GM23338 (cell line): ENCODE measurements around the gene SON. TPM values are rescaled to one million over a fixed set of nuclear protein-coding genes. Genes with fewer than 3 reads are reported as not detected.

Experiments used
- ATAC-seq: fragments of 200-7000 bp; cut with Tn5 transposase; 3 replicates; pipeline ENCODE4 v1.9.1; 2020
- DNase-seq: peaks from one replicate; pipeline ENCODE4 v3.0.0-alpha.2; 2015; ENCODE audit warnings: low spot score
- H2AFZ ChIP-seq: fragments of 200-600 bp; sonication (generic); 2 replicates; pipeline ENCODE4 v1.8.0; 2016; ENCODE audit warnings: antibody characterized with exemption, mild to moderate bottlenecking, moderate library complexity
- H3F3A ChIP-seq: fragments of 200-600 bp; sonication (generic); replicated peaks from 2 replicates; pipeline ENCODE4 v1.8.0; 2017; ENCODE audit warnings: antibody characterized with exemption, mixed run types, low read depth
- H3K27ac ChIP-seq: fragments of 200-600 bp; sonication (generic); 2 replicates; pipeline ENCODE4 v1.6.1; 2016; ENCODE audit warnings: low read depth
- H3K27me3 ChIP-seq: fragments of 200-600 bp; sonication (generic); 2 replicates; pipeline ENCODE4 v1.8.0; 2016; ENCODE audit warnings: mild to moderate bottlenecking, mixed run types, moderate library complexity; ENCODE audit not compliant: insufficient read depth
- H3K36me3 ChIP-seq: fragments of 200-600 bp; sonication (generic); 2 replicates; pipeline ENCODE4 v1.8.0; 2016; ENCODE audit warnings: mild to moderate bottlenecking; ENCODE audit not compliant: insufficient read depth
- H3K4me1 ChIP-seq: fragments of 200-600 bp; sonication (generic); 2 replicates; pipeline ENCODE4 v1.8.0; 2016; ENCODE audit warnings: mild to moderate bottlenecking, moderate library complexity; ENCODE audit not compliant: insufficient read depth
- H3K4me2 ChIP-seq: fragments of 200-600 bp; sonication (generic); 2 replicates; pipeline ENCODE4 v1.7.1; 2017; ENCODE audit warnings: mixed run types
- H3K4me3 ChIP-seq: fragments of 200-600 bp; sonication (generic); 2 replicates; pipeline ENCODE4 v1.6.1; 2016; ENCODE audit warnings: mixed run types
- H3K79me2 ChIP-seq: fragments of 200-600 bp; sonication (generic); replicated peaks from 2 replicates; pipeline ENCODE4 v1.8.0; 2017; ENCODE audit warnings: mild to moderate bottlenecking; ENCODE audit not compliant: insufficient read depth
- H3K9me2 ChIP-seq: fragments of 200-600 bp; sonication (generic); 2 replicates; pipeline ENCODE4 v1.8.0; 2017; ENCODE audit not compliant: insufficient read depth
- H4K20me1 ChIP-seq: fragments of 200-600 bp; sonication (generic); replicated peaks from 2 replicates; pipeline ENCODE4 v1.8.0; 2017; ENCODE audit warnings: mild to moderate bottlenecking; ENCODE audit not compliant: insufficient read depth
- H3K27ac Mint-ChIP-seq: 2 replicates; pipeline ENCODE4 v1.8.0; 2020; ENCODE audit warnings: inconsistent platforms, mild to moderate bottlenecking, moderate library complexity, mixed read lengths
- H3K27me3 Mint-ChIP-seq: 3 replicates; pipeline ENCODE4 v1.8.0; 2022; ENCODE audit warnings: low read depth, mild to moderate bottlenecking, moderate library complexity, mixed read lengths, inconsistent platforms; ENCODE audit not compliant: insufficient read depth, poor library complexity
- H3K36me3 Mint-ChIP-seq: 3 replicates; pipeline ENCODE4 v1.8.0; 2021; ENCODE audit warnings: low read depth, mild to moderate bottlenecking, inconsistent platforms, moderate library complexity, mixed read lengths
- H3K4me1 Mint-ChIP-seq: 3 replicates; pipeline ENCODE4 v1.8.0; 2020; ENCODE audit warnings: mild to moderate bottlenecking, inconsistent platforms, mixed read lengths
- H3K4me3 Mint-ChIP-seq: 3 replicates; pipeline ENCODE4 v1.8.0; 2021; ENCODE audit warnings: moderate library complexity, mild to moderate bottlenecking, inconsistent platforms, mixed read lengths
- H3K9me3 Mint-ChIP-seq: 3 replicates; pipeline ENCODE4 v1.8.0; 2020; ENCODE audit warnings: moderate library complexity, mild to moderate bottlenecking, inconsistent platforms, mixed read lengths
- CREB1 ChIP-seq: fragments of 250-450 bp; sonication (Bioruptor Pico); IDR thresholded peaks from 2 replicates; pipeline ENCODE4 v1.5.0; 2020; ENCODE audit warnings: low read depth, mild to moderate bottlenecking, moderate library complexity
- ETS1 ChIP-seq: IDR thresholded peaks from 2 replicates; pipeline ENCODE4 v1.6.1; 2016; ENCODE audit warnings: antibody characterized with exemption
- EZH2 ChIP-seq: fragments of 200-600 bp; sonication (generic); IDR thresholded peaks from one replicate; pipeline ENCODE4 v1.8.0; 2017; ENCODE audit warnings: antibody characterized with exemption, mild to moderate bottlenecking, low read depth; ENCODE audit not compliant: unreplicated experiment
- EZH2phosphoT487 ChIP-seq: fragments of 200-600 bp; sonication (generic); IDR thresholded peaks from one replicate; pipeline ENCODE4 v1.8.1; 2018; ENCODE audit warnings: antibody characterized with exemption; ENCODE audit not compliant: unreplicated experiment
- JUNB ChIP-seq: IDR thresholded peaks from one replicate; pipeline ENCODE4 v1.6.1; 2016; ENCODE audit warnings: antibody characterized with exemption; ENCODE audit not compliant: unreplicated experiment
- NANOG ChIP-seq: IDR thresholded peaks from 2 replicates; pipeline ENCODE4 v1.6.1; 2016; ENCODE audit warnings: antibody characterized with exemption, borderline replicate concordance
- POLR2AphosphoS5 ChIP-seq: IDR thresholded peaks from 2 replicates; pipeline ENCODE4 v1.6.1; 2016; ENCODE audit warnings: antibody characterized with exemption, low read depth
- ZNF114 ChIP-seq: fragments of 250-450 bp; sonication (Bioruptor Pico); IDR thresholded peaks from 2 replicates; pipeline ENCODE4 v1.5.0; 2020; ENCODE audit warnings: mild to moderate bottlenecking, moderate library complexity
- ZNF331 ChIP-seq: fragments of 250-450 bp; sonication (Bioruptor Pico); IDR thresholded peaks from 2 replicates; pipeline ENCODE4 v1.5.0; 2020; ENCODE audit warnings: low read depth, mild to moderate bottlenecking, moderate library complexity
- polyA plus RNA-seq: library from polyadenylated mRNA; unstranded; fragments of >200 nt; fragmentation: Nextera tagmentation; extraction: Ambion mirVana; gene quantifications from 2 replicates; pipeline ENCODE4 v1.2.1, GENCODE V29; 2016
- total RNA-seq: library from RNA; depleted of rRNA; stranded (reverse); fragments of >200 nt; shearing (Covaris generic); gene quantifications from 2 replicates; pipeline ENCODE4 v1.2.3, GENCODE V29; 2014
- TF ChIP-seq, protein P1 (sequence below), 2 experiments: fragments of 200-600 bp in 1 of 2; sonication (generic) in 1 of 2; conservative IDR thresholded peaks; 2 replicates each; pipeline versions ENCODE4 v1.5.1 to v1.6.1; 2016 to 2017; ENCODE audit warnings: antibody characterized with exemption in 2 of 2, low read depth in 2 of 2, mild to moderate bottlenecking in 2 of 2, moderate library complexity in 1 of 2

Gene SON
- total and polyA plus RNA-seq, 2 experiments from 2014 or later = 361 to 1,421 TPM

DNA sequence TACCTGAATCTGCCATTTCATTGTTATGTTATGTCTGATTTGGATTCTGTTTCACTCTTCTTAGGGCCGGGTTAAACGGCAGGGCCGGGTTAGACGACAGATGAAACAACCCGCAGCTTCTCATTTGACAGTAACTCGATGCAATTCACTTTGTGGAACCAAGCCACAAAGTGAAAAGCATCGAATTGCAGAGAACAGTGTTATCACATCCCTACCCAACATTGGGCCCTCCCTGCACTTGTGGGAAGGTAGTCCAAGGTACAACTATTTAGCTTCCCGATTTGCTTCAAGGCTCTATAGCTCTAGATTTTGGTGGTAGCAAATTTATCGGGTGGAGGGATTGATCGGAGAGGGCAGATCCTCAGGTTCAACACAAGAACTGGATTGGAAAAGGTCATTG is 17.0 kb downstream of the SON start (continued):
- TF ChIP-seq ZNF114 (CRISPR knock-in tag) = no peak
- TF ChIP-seq EZH2 = no peak
- no peak for TF ChIP-seq NANOG
- TF ChIP-seq, protein P1, sequence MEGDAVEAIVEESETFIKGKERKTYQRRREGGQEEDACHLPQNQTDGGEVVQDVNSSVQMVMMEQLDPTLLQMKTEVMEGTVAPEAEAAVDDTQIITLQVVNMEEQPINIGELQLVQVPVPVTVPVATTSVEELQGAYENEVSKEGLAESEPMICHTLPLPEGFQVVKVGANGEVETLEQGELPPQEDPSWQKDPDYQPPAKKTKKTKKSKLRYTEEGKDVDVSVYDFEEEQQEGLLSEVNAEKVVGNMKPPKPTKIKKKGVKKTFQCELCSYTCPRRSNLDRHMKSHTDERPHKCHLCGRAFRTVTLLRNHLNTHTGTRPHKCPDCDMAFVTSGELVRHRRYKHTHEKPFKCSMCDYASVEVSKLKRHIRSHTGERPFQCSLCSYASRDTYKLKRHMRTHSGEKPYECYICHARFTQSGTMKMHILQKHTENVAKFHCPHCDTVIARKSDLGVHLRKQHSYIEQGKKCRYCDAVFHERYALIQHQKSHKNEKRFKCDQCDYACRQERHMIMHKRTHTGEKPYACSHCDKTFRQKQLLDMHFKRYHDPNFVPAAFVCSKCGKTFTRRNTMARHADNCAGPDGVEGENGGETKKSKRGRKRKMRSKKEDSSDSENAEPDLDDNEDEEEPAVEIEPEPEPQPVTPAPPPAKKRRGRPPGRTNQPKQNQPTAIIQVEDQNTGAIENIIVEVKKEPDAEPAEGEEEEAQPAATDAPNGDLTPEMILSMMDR (conservative IDR thresholded peaks at IDR 0.05; ENCODE audit: low read depth in 2 of 2) = no peak

GRCh38 chr21:33560965-33561364 is 18.1 kb downstream of the SON start:
- Histone ChIP-seq H4K20me1 (peaks cover 32% of the 10 kb centered on the region), H3K4me2 (no peak overlapping the region), H3K79me2 (peaks cover 72% of the 10 kb centered on the region), H3K4me1 (no peaks in the 10 kb centered on the region), H3K9me2 (no peaks in the 10 kb centered on the region), H2AFZ (no peak overlapping the region), H3K27me3 (no peaks in the 10 kb centered on the region), H3K36me3 (peaks cover 59% of the 10 kb centered on the region), H3K4me3 (no peak overlapping the region), H3K27ac (0 out of 2 replicates have a peak overlapping the region, but pooled peaks have one; percentile 9), H3F3A (no peaks in the 10 kb centered on the region)
- Mint-ChIP-seq H3K27ac (no peak overlapping the region), H3K27me3 (no peaks in the 10 kb centered on the region), H3K4me3 (no peak overlapping the region), H3K36me3 (peaks cover 66% of the 10 kb centered on the region), H3K4me1 (no peaks in the 10 kb centered on the region), H3K9me3 (no peaks in the 10 kb centered on the region)
- no peak for DNase-seq
- TF ChIP-seq CREB1 (no peak), EZH2phosphoT487 (no peak)
- ATAC-seq = no peak

- Histone ChIP-seq H3K4me1 (no peaks in the 10 kb centered on the region), H3K27ac (0 out of 2 replicates have a peak overlapping the region, but pooled peaks have one; percentile 9), H3K9me2 (no peaks in the 10 kb centered on the region), H3K27me3 (no peaks in the 10 kb centered on the region), H3K4me3 (no peak overlapping the region), H3K36me3 (peaks cover 55% of the 10 kb centered on the region), H2AFZ (no peak overlapping the region), H3K79me2 (peaks cover 70% of the 10 kb centered on the region), H3F3A (no peaks in the 10 kb centered on the region), H4K20me1 (peaks cover 28% of the 10 kb centered on the region), H3K4me2 (no peak overlapping the region)
- ATAC-seq (no peak), DNase-seq (no peak)
- H3K4me1 Mint-ChIP-seq = no peaks in the 10 kb centered on the region
- H3K9me3 Mint-ChIP-seq = no peaks in the 10 kb centered on the region
- no peaks in the 10 kb centered on the region for H3K27me3 Mint-ChIP-seq
- peaks cover 62% of the 10 kb centered on the region for H3K36me3 Mint-ChIP-seq
- H3K4me3 Mint-ChIP-seq = no peak overlapping the region
- H3K27ac Mint-ChIP-seq = peak overlapping the region; percentile 17; the same call in 1 of the 2 replicates
- TF ChIP-seq ZNF331 (CRISPR knock-in tag) = no peak
- TF ChIP-seq, protein P1 (conservative IDR thresholded peaks at IDR 0.05; ENCODE audit: low read depth in 2 of 2) = no peak
- TF ChIP-seq ETS1 = no peak
- no peak for TF ChIP-seq JUNB
- TF ChIP-seq POLR2AphosphoS5 = no peak
Measured at GRCh38 chr21:33561373-33561772, 18.5 kb downstream of the SON start.
